GM12875 (cell line): Measurements from ENCODE around the gene POLN.

ENCODE experiments used
- H3K4me3 ChIP-seq: one replicate; pipeline ENCODE4 v1.5.1; 2011; ENCODE audit warnings: low read depth, low read length, control low read depth
- TF ChIP-seq, protein P1 (sequence below): IDR thresholded peaks from 2 replicates; pipeline ENCODE4 v1.5.1; 2011; ENCODE audit warnings: low read depth, mild to moderate bottlenecking, control low read depth, inconsistent platforms, low read length, moderate library complexity, borderline replicate concordance; ENCODE audit not compliant: insufficient read depth

Gene POLN

DNA sequence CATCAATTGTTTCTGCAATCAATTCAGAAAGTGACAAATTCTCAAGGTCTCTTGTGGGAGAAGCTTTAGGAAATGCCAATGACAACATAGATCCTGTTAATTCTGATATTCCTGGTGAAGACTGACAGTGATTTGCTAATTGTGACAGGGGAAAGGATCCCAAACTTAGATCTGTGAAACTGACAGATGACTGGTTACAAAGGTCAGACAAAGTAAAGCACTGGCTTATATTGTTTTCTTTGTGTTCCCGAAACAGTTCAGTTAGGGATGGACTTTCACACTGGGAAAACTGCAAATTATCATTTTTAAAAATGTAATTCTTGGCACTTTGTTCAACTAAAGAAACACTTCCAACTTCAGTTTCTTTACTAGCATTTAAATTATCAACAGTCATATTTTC is 152.7 kb downstream of the POLN start:
- H3K4me3 ChIP-seq = no peak overlapping the region
- TF ChIP-seq, protein P1, sequence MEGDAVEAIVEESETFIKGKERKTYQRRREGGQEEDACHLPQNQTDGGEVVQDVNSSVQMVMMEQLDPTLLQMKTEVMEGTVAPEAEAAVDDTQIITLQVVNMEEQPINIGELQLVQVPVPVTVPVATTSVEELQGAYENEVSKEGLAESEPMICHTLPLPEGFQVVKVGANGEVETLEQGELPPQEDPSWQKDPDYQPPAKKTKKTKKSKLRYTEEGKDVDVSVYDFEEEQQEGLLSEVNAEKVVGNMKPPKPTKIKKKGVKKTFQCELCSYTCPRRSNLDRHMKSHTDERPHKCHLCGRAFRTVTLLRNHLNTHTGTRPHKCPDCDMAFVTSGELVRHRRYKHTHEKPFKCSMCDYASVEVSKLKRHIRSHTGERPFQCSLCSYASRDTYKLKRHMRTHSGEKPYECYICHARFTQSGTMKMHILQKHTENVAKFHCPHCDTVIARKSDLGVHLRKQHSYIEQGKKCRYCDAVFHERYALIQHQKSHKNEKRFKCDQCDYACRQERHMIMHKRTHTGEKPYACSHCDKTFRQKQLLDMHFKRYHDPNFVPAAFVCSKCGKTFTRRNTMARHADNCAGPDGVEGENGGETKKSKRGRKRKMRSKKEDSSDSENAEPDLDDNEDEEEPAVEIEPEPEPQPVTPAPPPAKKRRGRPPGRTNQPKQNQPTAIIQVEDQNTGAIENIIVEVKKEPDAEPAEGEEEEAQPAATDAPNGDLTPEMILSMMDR = no peak

DNA sequence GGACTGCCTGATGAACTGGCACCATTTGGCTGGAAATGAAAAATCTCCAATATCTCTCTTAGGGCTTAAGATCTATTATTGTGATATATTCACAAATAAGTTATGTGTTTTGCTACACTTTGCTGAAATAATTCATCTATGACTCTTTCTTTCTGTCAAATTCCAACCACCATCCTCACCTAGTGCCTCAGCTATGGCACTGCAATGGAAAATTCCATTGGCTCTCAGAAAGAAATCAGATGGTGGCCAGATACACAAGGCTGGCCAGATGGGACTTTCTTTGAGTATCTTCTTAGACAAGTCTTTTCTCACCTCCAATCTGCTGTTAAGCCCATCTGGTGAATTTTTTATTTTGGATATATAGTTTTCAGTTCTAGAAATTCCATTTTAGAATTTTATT is 154.8 kb downstream of the POLN start:
- H3K4me3 ChIP-seq = no peak overlapping the region
- TF ChIP-seq, protein P1 = no peak

DNA sequence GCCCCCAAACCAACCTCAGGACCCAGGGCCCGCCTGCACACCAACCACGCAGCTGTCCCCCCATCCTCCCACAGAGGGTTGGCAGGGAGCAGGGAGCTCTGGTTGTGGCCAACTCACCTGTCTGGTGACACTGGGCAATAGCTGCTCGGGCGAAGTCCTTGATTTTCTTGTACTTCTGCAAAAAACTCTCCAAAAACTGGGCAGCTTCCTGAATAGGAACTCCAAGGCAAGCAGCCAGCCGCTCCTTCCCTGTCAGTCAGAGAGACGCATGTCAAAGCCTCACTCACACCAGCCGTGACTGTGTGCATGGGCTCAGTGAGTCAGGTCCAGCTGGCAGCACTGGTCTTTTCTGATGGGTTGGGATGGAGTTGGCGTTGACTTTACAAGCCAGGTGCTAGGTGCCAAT is 156.4 kb downstream of the POLN start:
- no peak overlapping the region for H3K4me3 ChIP-seq
- TF ChIP-seq, protein P1 = no peak

DNA sequence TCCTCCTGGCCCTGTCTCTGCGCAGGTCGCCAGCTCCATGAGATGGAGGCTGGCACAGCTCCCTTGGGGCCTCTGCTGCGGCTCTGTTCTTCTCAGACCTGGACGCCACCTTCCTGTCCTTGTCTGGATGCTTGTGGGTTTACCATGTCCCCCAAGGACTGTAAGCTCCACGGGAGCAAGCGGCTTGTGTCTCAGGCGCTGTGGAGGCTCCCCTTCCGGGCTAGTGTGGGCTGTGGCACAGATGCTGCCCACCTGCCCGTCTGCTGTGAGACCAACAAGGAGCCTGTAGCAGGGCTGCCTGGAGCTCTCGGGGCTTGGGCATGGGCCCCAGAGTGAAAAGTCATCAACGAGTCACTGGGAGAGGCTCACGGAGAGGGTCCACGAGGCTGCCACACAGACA is 157.6 kb downstream of the POLN start:
- TF ChIP-seq, protein P1 = no peak
- no peak overlapping the region for H3K4me3 ChIP-seq

DNA sequence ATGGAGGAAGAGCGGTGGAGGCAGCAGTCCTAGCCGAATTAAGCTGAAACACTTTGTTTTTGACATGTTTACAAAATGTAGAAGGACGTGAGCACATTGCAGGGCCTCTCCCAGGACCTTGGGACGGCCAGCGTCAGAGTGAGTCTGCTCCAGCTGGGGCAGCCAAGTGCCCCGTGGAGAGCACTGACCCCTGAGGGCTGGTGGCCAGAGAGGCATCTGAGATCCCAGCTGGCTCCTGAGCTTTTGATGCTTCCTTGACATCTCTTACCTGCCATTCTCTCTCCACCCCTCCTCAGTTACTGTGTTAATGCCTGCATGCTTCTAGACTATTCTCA is 158.1 kb downstream of the POLN start:
- TF ChIP-seq, protein P1 = no peak
- H3K4me3 ChIP-seq = no peak overlapping the region

DNA sequence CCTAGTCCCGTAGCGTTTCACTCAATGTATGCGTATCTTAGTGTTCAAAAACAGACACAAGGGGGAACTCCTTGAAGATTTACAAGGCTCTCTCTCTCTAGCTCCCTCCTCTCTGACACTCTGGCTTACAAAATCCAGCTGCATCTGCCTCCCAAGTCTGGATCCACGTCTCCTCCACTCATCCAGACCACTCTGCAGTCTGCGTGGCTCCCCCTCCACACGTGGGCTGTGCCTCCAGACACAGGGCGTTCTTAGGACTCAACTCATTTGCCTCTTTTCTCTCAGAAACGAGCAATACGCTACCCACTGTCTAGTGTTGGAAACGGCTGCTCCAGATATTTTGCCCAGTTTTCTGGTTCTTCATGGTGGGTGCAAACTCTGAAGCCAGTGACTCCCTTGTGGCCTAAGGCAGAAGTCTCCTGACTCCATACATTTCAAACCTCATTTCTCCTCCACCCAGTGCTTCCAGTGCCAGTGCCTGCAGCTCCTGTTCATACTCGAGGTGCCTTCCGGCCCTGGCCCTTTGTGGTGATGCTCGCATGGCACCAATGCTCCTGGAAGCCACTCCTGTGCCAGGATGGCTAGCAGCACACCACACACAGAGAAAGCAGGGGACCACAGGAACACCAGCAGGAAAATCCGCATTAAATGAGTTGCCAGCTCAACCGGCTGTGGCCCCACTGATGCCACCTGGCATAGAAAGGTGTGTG is 158.7 kb downstream of the POLN start:
- TF ChIP-seq, protein P1 = no peak
- no peak overlapping the region for H3K4me3 ChIP-seq

DNA sequence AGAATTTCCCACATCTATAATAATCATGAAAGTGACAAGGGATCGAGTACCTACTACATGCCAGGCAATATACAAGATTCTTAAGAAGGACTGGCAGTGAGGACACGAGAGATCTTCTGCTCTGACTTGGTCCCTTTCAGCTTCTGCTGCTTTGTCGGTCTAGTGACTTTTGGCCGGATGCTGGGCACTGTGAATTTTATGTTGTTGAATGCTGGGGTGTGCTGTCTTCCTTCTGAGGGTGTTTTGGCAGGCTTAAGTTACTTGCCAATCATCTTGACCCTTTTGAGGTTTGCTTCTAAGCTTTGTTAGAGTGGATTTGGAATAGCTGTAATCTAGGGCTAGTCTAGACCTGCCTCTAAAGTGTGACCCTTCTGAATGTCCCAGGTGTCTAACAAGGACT is 159.3 kb downstream of the POLN start:
- TF ChIP-seq, protein P1 = no peak
- no peak overlapping the region for H3K4me3 ChIP-seq
